Esophagus squamous epithelium (tissue), 5 donors: ENCODE results near the gene SF3B3. TPM values are rescaled to one million over a fixed set of nuclear protein-coding genes. Genes with fewer than 3 reads are reported as not detected.

Experiments used
- DNase-seq: peaks from one replicate; lab custom pipeline; 2025; lab: John Stamatoyannopoulos, UW
- H3K27ac ChIP-seq, 4 donors: fragments of 200-600 bp; sonication (generic); one replicate each; pipeline ENCODE4 v1.5.1; 2016 to 2019; ENCODE audit warnings: mild to moderate bottlenecking in 1 of 4
- H3K27me3 ChIP-seq, 4 donors: fragments of 200-600 bp; sonication (generic); 1 replicate in 3 of 4; 2 replicates in 1 of 4; pipeline versions ENCODE4 v1.5.1 to v1.6.0; 2017 to 2021; ENCODE audit warnings: antibody characterized with exemption in 1 of 4
- H3K36me3 ChIP-seq, 3 donors: fragments of 200-600 bp; sonication (generic); one replicate each; pipeline ENCODE4 v1.5.1; 2016 to 2019
- H3K4me1 ChIP-seq, 3 donors: fragments of 200-600 bp; sonication (generic); one replicate each; pipeline ENCODE4 v1.5.1; 2017 to 2019
- H3K4me3 ChIP-seq, 4 donors: fragments of 200-600 bp; sonication (generic); 1 replicate in 3 of 4; 2 replicates in 1 of 4; pipeline ENCODE4 v1.5.1; 2016 to 2019; ENCODE audit warnings: mild to moderate bottlenecking in 2 of 4, moderate library complexity in 1 of 4
- H3K9me3 ChIP-seq, 3 donors: fragments of 200-600 bp; sonication (generic); one replicate each; pipeline ENCODE4 v1.5.1; 2016 to 2019
- POLR2A ChIP-seq, 4 donors: fragments of 450-650 bp; IDR thresholded peaks; one replicate each; pipeline ENCODE4 v1.6.1; 2017; ENCODE audit warnings: antibody characterized with exemption in 4 of 4, mild to moderate bottlenecking in 4 of 4, moderate library complexity in 3 of 4
- WGBS, 2 donors: methylation state at CpG; one replicate each; pipeline ENCODE4 v1.1.5; 2018; 5-methylcytosine and 5-hydroxymethylcytosine counted together
- intact Hi-C: fragments of 100-400 bp; cut with DNase I; formaldehyde crosslinking; loops from one replicate; pipeline ENCODE4 v1.15.0; 2022
- total RNA-seq, 4 donors: library from RNA; depleted of rRNA; stranded (reverse); fragments of >200 nt; gene quantifications; one replicate each; pipeline ENCODE4 v1.1.0, GENCODE V29; 2016
- TF ChIP-seq, protein P1 (sequence below), 6 experiments: fragments of 450-650 bp in 4 of 6; fragments of 200-600 bp in 2 of 6; sonication (generic) in 2 of 6; IDR thresholded peaks; one replicate each; pipeline ENCODE4 v1.5.1; 2016 to 2019; ENCODE audit warnings: antibody characterized with exemption in 6 of 6, mild to moderate bottlenecking in 4 of 6, moderate library complexity in 4 of 6
- donor health status: DM: yes; HTN: yes; CAD: no.

Gene SF3B3
- total RNA-seq, 4 donors from 2014 or later, result 77.9 to 145 (median 134) TPM

- Histone ChIP-seq H3K27me3 (no peaks in the 10 kb centered on the region), H3K27ac (peak overlapping the region in 2 of 4 donors; percentile 36 to 54), H3K36me3 (peaks cover 26 to 100% (median 69%) of the 10 kb centered on the region in 3 donors), H3K4me3 (no peak overlapping the region), H3K9me3 (no peaks in the 10 kb centered on the region), H3K4me1 (peaks cover 0 to 48% (median 8%) of the 10 kb centered on the region in 3 donors)
- DNase-seq, result no peak
- WGBS, 2 donors, result 58 to 69% methylated on average over 2 of the region's 2 CpGs
- TF ChIP-seq, protein P1, sequence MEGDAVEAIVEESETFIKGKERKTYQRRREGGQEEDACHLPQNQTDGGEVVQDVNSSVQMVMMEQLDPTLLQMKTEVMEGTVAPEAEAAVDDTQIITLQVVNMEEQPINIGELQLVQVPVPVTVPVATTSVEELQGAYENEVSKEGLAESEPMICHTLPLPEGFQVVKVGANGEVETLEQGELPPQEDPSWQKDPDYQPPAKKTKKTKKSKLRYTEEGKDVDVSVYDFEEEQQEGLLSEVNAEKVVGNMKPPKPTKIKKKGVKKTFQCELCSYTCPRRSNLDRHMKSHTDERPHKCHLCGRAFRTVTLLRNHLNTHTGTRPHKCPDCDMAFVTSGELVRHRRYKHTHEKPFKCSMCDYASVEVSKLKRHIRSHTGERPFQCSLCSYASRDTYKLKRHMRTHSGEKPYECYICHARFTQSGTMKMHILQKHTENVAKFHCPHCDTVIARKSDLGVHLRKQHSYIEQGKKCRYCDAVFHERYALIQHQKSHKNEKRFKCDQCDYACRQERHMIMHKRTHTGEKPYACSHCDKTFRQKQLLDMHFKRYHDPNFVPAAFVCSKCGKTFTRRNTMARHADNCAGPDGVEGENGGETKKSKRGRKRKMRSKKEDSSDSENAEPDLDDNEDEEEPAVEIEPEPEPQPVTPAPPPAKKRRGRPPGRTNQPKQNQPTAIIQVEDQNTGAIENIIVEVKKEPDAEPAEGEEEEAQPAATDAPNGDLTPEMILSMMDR (IDR thresholded peaks at IDR 0.05), result no peak
- no peak for TF ChIP-seq POLR2A (IDR thresholded peaks at IDR 0.05)
- intact Hi-C loops, result no loop called here
Observed at GRCh38 chr16:70548936-70549335, 25.3 kb downstream of the SF3B3 start.

DNA sequence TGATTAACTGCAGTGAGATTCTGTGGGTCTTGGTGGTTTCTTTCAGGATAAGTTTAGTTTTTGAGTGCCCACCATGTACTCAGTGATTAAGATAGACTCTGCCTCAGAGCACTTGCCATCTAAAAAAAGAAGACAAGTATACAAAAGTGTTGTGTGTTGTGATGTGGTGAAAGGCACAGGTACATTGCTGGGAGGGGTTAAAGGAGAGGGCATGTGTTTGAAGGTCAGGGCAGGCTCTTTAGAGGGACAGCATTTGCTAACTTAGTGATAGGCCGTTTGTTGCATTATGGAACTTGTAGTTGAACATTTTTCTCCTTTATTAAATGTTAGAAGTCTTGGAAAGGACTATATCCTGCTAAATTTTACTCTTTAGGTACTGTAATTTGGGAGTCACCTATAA lies 26.5 kb downstream of the SF3B3 start:
- H3K4me1 ChIP-seq, result peaks cover 0 to 51% (median 8%) of the 10 kb centered on the region in 3 donors
- intact Hi-C loops, result no loop called here
- peaks cover 28 to 100% (median 70%) of the 10 kb centered on the region in 3 donors for H3K36me3 ChIP-seq
- H3K27me3 ChIP-seq, result no peaks in the 10 kb centered on the region
- no peaks in the 10 kb centered on the region for H3K9me3 ChIP-seq
- TF ChIP-seq, protein P1 (IDR thresholded peaks at IDR 0.05), result no peak
- no peak for TF ChIP-seq POLR2A (IDR thresholded peaks at IDR 0.05)
- DNase-seq, result no peak
- 88 to 92% methylated on average over 1 of the region's 1 CpG for WGBS, 2 donors
- H3K4me3 ChIP-seq, result no peak overlapping the region
- peak overlapping the region in 3 of 4 donors; percentile 14 to 54 (median 36) for H3K27ac ChIP-seq

- no peak for DNase-seq
- H3K9me3 ChIP-seq, result no peaks in the 10 kb centered on the region
- peaks cover 0 to 58% (median 8%) of the 10 kb centered on the region in 3 donors for H3K4me1 ChIP-seq
- TF ChIP-seq, protein P1 (IDR thresholded peaks at IDR 0.05), result no peak
- TF ChIP-seq POLR2A (IDR thresholded peaks at IDR 0.05), result no peak
- no peaks in the 10 kb centered on the region for H3K27me3 ChIP-seq
- intact Hi-C loops, result no loop called here
- H3K4me3 ChIP-seq, result no peak overlapping the region
- H3K36me3 ChIP-seq, result peaks cover 34 to 100% (median 73%) of the 10 kb centered on the region in 3 donors
- H3K27ac ChIP-seq, result peak overlapping the region in 1 of 4 donors; percentile 65
- WGBS, 2 donors, result 63 to 80% methylated on average over 3 of the region's 3 CpGs
Observed at GRCh38 chr16:70551788-70552187, 28.2 kb downstream of the SF3B3 start.

DNA sequence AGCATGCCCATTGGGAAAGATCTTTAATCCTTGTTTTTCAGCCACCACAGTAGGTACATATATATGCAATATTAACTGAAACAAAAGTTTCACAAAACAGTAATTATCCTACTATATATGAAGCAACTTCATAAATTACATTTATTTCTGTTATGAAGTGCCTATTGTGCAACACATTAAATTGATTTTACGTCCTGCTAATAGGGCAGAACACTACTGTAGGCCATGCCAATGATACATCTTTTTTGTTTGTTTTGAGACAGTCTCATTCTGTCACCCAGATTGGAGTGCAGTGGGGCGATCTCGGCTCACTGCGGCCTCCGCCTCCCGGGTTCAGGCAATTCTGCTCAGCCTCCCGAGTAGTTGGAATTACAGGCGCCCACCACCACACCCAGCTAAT lies 29.1 kb downstream of the SF3B3 start:
- H3K4me3 ChIP-seq, result no peak overlapping the region
- no peaks in the 10 kb centered on the region for H3K9me3 ChIP-seq
- no peak for DNase-seq
- intact Hi-C loops, result no loop called here
- 90 to 91% methylated on average over 8 of the region's 8 CpGs for WGBS, 2 donors
- peaks cover 40 to 100% (median 77%) of the 10 kb centered on the region in 3 donors for H3K36me3 ChIP-seq
- TF ChIP-seq POLR2A (IDR thresholded peaks at IDR 0.05), result no peak
- TF ChIP-seq, protein P1 (IDR thresholded peaks at IDR 0.05), result no peak
- H3K4me1 ChIP-seq, result peaks cover 0 to 59% (median 8%) of the 10 kb centered on the region in 3 donors
- H3K27me3 ChIP-seq, result no peaks in the 10 kb centered on the region
- H3K27ac ChIP-seq, result peak overlapping the region in 2 of 4 donors; percentile 50 to 65

DNA sequence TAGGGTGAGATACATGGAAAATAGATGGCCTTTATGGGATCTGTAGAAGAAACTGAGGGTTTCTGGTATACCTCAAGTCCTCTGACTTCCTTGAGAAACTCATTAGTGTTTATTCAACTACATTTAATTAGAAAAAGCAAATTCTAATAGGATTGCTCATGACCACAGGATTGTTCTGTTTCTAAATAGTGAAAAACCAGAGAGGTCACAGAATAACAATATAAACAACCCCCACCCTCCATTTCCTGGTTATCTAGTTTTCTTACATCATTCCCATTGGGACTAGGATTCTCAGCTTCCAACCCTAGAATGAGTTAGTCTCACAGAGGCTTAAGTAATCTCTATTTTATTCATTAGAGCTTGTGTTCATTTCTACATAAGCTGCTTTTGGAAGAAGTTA lies 30.0 kb downstream of the SF3B3 start:
- no peak for DNase-seq
- TF ChIP-seq, protein P1 (IDR thresholded peaks at IDR 0.05), result no peak
- no peak for TF ChIP-seq POLR2A (IDR thresholded peaks at IDR 0.05)
- Histone ChIP-seq H3K27me3 (no peaks in the 10 kb centered on the region), H3K27ac (peak overlapping the region in 3 of 4 donors; percentile 49 to 65 (median 50)), H3K4me3 (no peak overlapping the region), H3K36me3 (peaks cover 44 to 100% (median 70%) of the 10 kb centered on the region in 3 donors), H3K9me3 (no peaks in the 10 kb centered on the region), H3K4me1 (peaks cover 0 to 49% (median 8%) of the 10 kb centered on the region in 3 donors)
- intact Hi-C loops, result no loop called here
